Trophoblast cell (in vitro differentiated cells and primary cell): Measurements from ENCODE around the gene HECW1.
"Not testable (repeated sequence)": the region's sequence is repeated elsewhere in the genome, so short reads cannot be mapped to it uniquely, and the experiment has no call there.

Experiments
- DNase-seq, 2 donors: peaks; one replicate each; pipeline ENCODE4 v3.0.0-alpha.2; 2016
- H2AFZ ChIP-seq: 2 replicates; pipeline ENCODE4 v1.6.1; 2013; ENCODE audit warnings: low read length, moderate library complexity, mild to moderate bottlenecking; ENCODE audit not compliant: insufficient read depth, poor library complexity
- H2AK5ac ChIP-seq: 2 replicates; pipeline ENCODE4 v1.6.1; 2013; ENCODE audit warnings: mild to moderate bottlenecking, low read length
- H2BK120ac ChIP-seq: 2 replicates; pipeline ENCODE4 v1.6.1; 2013; ENCODE audit warnings: low read length, mild to moderate bottlenecking, moderate library complexity; ENCODE audit not compliant: insufficient read depth, poor library complexity
- H2BK12ac ChIP-seq: 2 replicates; pipeline ENCODE4 v1.6.1; 2013; ENCODE audit warnings: mild to moderate bottlenecking, low read length, moderate library complexity
- H2BK5ac ChIP-seq: 2 replicates; pipeline ENCODE4 v1.6.1; 2013; ENCODE audit warnings: low read length, low read depth, moderate library complexity, mild to moderate bottlenecking; ENCODE audit not compliant: poor library complexity
- H3K14ac ChIP-seq: 2 replicates; pipeline ENCODE4 v1.6.1; 2013; ENCODE audit warnings: mild to moderate bottlenecking, low read length
- H3K18ac ChIP-seq: 2 replicates; pipeline ENCODE4 v1.6.1; 2013; ENCODE audit warnings: mild to moderate bottlenecking, low read length
- H3K23ac ChIP-seq: 2 replicates; pipeline ENCODE4 v1.6.1; 2013; ENCODE audit warnings: low read length
- H3K27ac ChIP-seq: 2 replicates; pipeline ENCODE4 v1.5.1; 2013; ENCODE audit warnings: low read depth, mild to moderate bottlenecking, inconsistent platforms, low read length, moderate library complexity
- H3K27me3 ChIP-seq: 2 replicates; pipeline ENCODE4 v1.6.1; 2013; ENCODE audit warnings: inconsistent platforms, mild to moderate bottlenecking, low read length, moderate library complexity; ENCODE audit not compliant: insufficient read depth
- H3K36me3 ChIP-seq, 2 experiments: 1 replicate in 1 of 2; 2 replicates in 1 of 2; pipeline ENCODE4 v1.6.1; 2013; ENCODE audit warnings: low read length in 2 of 2, mild to moderate bottlenecking in 2 of 2, moderate library complexity in 1 of 2; ENCODE audit not compliant: insufficient read depth in 2 of 2, control insufficient read depth in 1 of 2
- H3K4ac ChIP-seq: 2 replicates; pipeline ENCODE4 v1.6.1; 2013; ENCODE audit warnings: low read depth, mild to moderate bottlenecking, low read length, moderate library complexity
- H3K4me1 ChIP-seq, 2 experiments: 1 replicate in 1 of 2; 2 replicates in 1 of 2; pipeline ENCODE4 v1.6.1; 2013; ENCODE audit warnings: low read length in 2 of 2, mild to moderate bottlenecking in 2 of 2, moderate library complexity in 1 of 2; ENCODE audit not compliant: insufficient read depth in 2 of 2, control insufficient read depth in 1 of 2
- H3K4me2 ChIP-seq: 2 replicates; pipeline ENCODE4 v1.6.1; 2013; ENCODE audit warnings: inconsistent platforms, mild to moderate bottlenecking, low read length, moderate library complexity
- H3K4me3 ChIP-seq: 2 replicates; pipeline ENCODE4 v1.5.1; 2013; ENCODE audit warnings: mild to moderate bottlenecking, low read depth, low read length, inconsistent platforms
- H3K79me1 ChIP-seq: one replicate; pipeline ENCODE4 v1.6.1; 2013; ENCODE audit warnings: low read length
- H3K79me2 ChIP-seq: 2 replicates; pipeline ENCODE4 v1.6.1; 2013; ENCODE audit warnings: low read length, mild to moderate bottlenecking; ENCODE audit not compliant: control insufficient read depth, insufficient read depth, poor library complexity
- H3K9ac ChIP-seq: 2 replicates; pipeline ENCODE4 v1.6.1; 2013; ENCODE audit warnings: mild to moderate bottlenecking, low read length
- H3K9me3 ChIP-seq: 2 replicates; pipeline ENCODE4 v1.6.1; 2013; ENCODE audit warnings: low read depth, mild to moderate bottlenecking, control low read depth, inconsistent platforms, low read length; ENCODE audit not compliant: insufficient read depth
- H4K12ac ChIP-seq: 2 replicates; pipeline ENCODE4 v1.6.1; 2013; ENCODE audit warnings: low read depth, mild to moderate bottlenecking, low read length, moderate library complexity
- H4K8ac ChIP-seq: 2 replicates; pipeline ENCODE4 v1.6.1; 2013; ENCODE audit warnings: low read depth, mild to moderate bottlenecking, low read length, moderate library complexity
- H4K91ac ChIP-seq: one replicate; pipeline ENCODE4 v1.6.1; 2013; ENCODE audit warnings: low read depth, mild to moderate bottlenecking, low read length, moderate library complexity
- WGBS: extraction: QIAGEN DNeasy Blood & Tissue Kit; methylation state at CpG from one replicate; pipeline ENCODE4 v1.1.7; 2013; ENCODE audit warnings: missing lambda C conversion rate; ENCODE audit not compliant: insufficient read length, insufficient coverage; ENCODE audit errors: extremely low coverage; 5-methylcytosine and 5-hydroxymethylcytosine counted together

HECW1 gene

GRCh38 chr7:43485580-43485979 is 373.1 kb downstream of the HECW1 start:
- Histone ChIP-seq H3K4me1 (peaks cover 0 to 2% of the 10 kb centered on the region in 2 experiments), H3K79me2 (no peaks in the 10 kb centered on the region), H3K9ac (no peak overlapping the region), H3K36me3 (no peaks in the 10 kb centered on the region), H3K4ac (no peak overlapping the region), H2AFZ (no peak overlapping the region), H3K14ac (no peak overlapping the region), H3K9me3 (no peaks in the 10 kb centered on the region), H3K4me2 (no peak overlapping the region), H4K12ac (no peak overlapping the region), H3K18ac (no peak overlapping the region), H4K91ac (no peak overlapping the region), H3K27ac (no peak overlapping the region), H4K8ac (no peak overlapping the region), H3K23ac (no peak overlapping the region), H3K27me3 (no peaks in the 10 kb centered on the region), H2BK12ac (no peak overlapping the region), H2AK5ac (no peak overlapping the region), H2BK120ac (no peak overlapping the region), H3K4me3 (no peak overlapping the region), H3K79me1 (no peaks in the 10 kb centered on the region), H2BK5ac (no peak overlapping the region)
- WGBS: no CpG with 5 or more reads among the region's 2 CpGs
- no peak for DNase-seq

GRCh38 chr7:43486008-43486407 is 373.6 kb downstream of the HECW1 start:
- H3K23ac ChIP-seq, H3K79me1 ChIP-seq, H4K12ac ChIP-seq, H3K4me1 ChIP-seq, H3K4me3 ChIP-seq, H3K9me3 ChIP-seq, H4K8ac ChIP-seq, H3K4ac ChIP-seq, H2BK120ac ChIP-seq, H3K79me2 ChIP-seq, H2AK5ac ChIP-seq, H4K91ac ChIP-seq, H3K36me3 ChIP-seq, H3K27ac ChIP-seq, DNase-seq, H2AFZ ChIP-seq, H3K14ac ChIP-seq, H3K27me3 ChIP-seq, H3K9ac ChIP-seq, H3K18ac ChIP-seq, H2BK5ac ChIP-seq, H2BK12ac ChIP-seq, H3K4me2 ChIP-seq: not testable (repeated sequence)
- no CpG with 5 or more reads among the region's 5 CpGs for WGBS

GRCh38 chr7:43486634-43487033 is 374.2 kb downstream of the HECW1 start:
- no peak overlapping the region for H4K8ac ChIP-seq
- no peak overlapping the region for H2AK5ac ChIP-seq
- H3K9me3 ChIP-seq: no peaks in the 10 kb centered on the region
- no peak overlapping the region for H3K9ac ChIP-seq
- H3K14ac ChIP-seq: no peak overlapping the region
- no peak overlapping the region for H2BK12ac ChIP-seq
- no peaks in the 10 kb centered on the region for H3K79me1 ChIP-seq
- H2BK120ac ChIP-seq: no peak overlapping the region
- H3K4ac ChIP-seq: no peak overlapping the region
- H3K4me1 ChIP-seq: peaks cover 0 to 2% of the 10 kb centered on the region in 2 experiments
- no peak overlapping the region for H3K4me3 ChIP-seq
- no peak overlapping the region for H4K91ac ChIP-seq
- H3K36me3 ChIP-seq: no peaks in the 10 kb centered on the region
- H3K27me3 ChIP-seq: no peaks in the 10 kb centered on the region
- H3K23ac ChIP-seq: no peak overlapping the region
- no peak overlapping the region for H3K4me2 ChIP-seq
- no peak for DNase-seq
- no peak overlapping the region for H2AFZ ChIP-seq
- WGBS: no CpG with 5 or more reads among the region's 3 CpGs
- no peak overlapping the region for H2BK5ac ChIP-seq
- no peaks in the 10 kb centered on the region for H3K79me2 ChIP-seq
- no peak overlapping the region for H3K27ac ChIP-seq
- H4K12ac ChIP-seq: no peak overlapping the region
- no peak overlapping the region for H3K18ac ChIP-seq

- Histone ChIP-seq H3K27me3 (no peaks in the 10 kb centered on the region), H3K9me3 (no peaks in the 10 kb centered on the region), H2BK5ac (no peak overlapping the region), H3K4me3 (no peak overlapping the region), H3K4ac (no peak overlapping the region), H3K27ac (no peak overlapping the region), H3K9ac (no peak overlapping the region), H3K79me2 (no peaks in the 10 kb centered on the region), H4K8ac (no peak overlapping the region), H3K4me1 (peaks cover 0 to 2% of the 10 kb centered on the region in 2 experiments), H4K12ac (no peak overlapping the region), H3K23ac (no peak overlapping the region), H2AFZ (no peak overlapping the region), H4K91ac (no peak overlapping the region), H3K4me2 (no peak overlapping the region), H3K36me3 (no peaks in the 10 kb centered on the region), H2BK120ac (no peak overlapping the region), H2BK12ac (no peak overlapping the region), H3K14ac (no peak overlapping the region), H3K18ac (no peak overlapping the region), H3K79me1 (no peaks in the 10 kb centered on the region), H2AK5ac (no peak overlapping the region)
- no peak for DNase-seq
Observed at GRCh38 chr7:43487731-43488073, 375.3 kb downstream of the HECW1 start.

GRCh38 chr7:43489257-43489656 is 376.8 kb downstream of the HECW1 start:
- Histone ChIP-seq H3K79me1 (no peaks in the 10 kb centered on the region), H2AK5ac (no peak overlapping the region), H4K8ac (no peak overlapping the region), H2AFZ (no peak overlapping the region), H3K4me3 (no peak overlapping the region), H3K27me3 (no peaks in the 10 kb centered on the region), H3K14ac (no peak overlapping the region), H2BK12ac (no peak overlapping the region), H2BK5ac (no peak overlapping the region), H3K27ac (no peak overlapping the region), H3K36me3 (no peaks in the 10 kb centered on the region), H3K4me1 (peaks cover 0 to 2% of the 10 kb centered on the region in 2 experiments), H4K91ac (no peak overlapping the region), H3K9me3 (no peaks in the 10 kb centered on the region), H3K79me2 (no peaks in the 10 kb centered on the region), H3K9ac (no peak overlapping the region), H3K18ac (no peak overlapping the region), H4K12ac (no peak overlapping the region), H3K4ac (no peak overlapping the region), H3K23ac (no peak overlapping the region), H2BK120ac (no peak overlapping the region), H3K4me2 (no peak overlapping the region)
- WGBS: no CpG with 5 or more reads among the region's 1 CpG
- no peak for DNase-seq
